ENCODE measurements around the gene PLSCR2.

- no peak for TF ChIP-seq CTCF (conservative IDR thresholded peaks at IDR 0.05 in 1 of 2, IDR thresholded peaks at IDR 0.05 in 1 of 2; ENCODE audit: extremely low read depth in 1 of 2, insufficient read depth in 1 of 2, low read depth in 1 of 2, low read length in 2 of 2)
- no peak for TF ChIP-seq EZH2 (IDR thresholded peaks at IDR 0.05; ENCODE audit: borderline replicate concordance, low read length)
These were observed 651 bp downstream of the PLSCR2 start for GRCh38 chr3:146468671-146469149.
